ENCODE results near the gene IRAK3.
"Not testable (repeated sequence)": the region's sequence is repeated elsewhere in the genome, so short reads cannot be mapped to it uniquely, and the experiment has no call there.

IRAK3 gene

DNA sequence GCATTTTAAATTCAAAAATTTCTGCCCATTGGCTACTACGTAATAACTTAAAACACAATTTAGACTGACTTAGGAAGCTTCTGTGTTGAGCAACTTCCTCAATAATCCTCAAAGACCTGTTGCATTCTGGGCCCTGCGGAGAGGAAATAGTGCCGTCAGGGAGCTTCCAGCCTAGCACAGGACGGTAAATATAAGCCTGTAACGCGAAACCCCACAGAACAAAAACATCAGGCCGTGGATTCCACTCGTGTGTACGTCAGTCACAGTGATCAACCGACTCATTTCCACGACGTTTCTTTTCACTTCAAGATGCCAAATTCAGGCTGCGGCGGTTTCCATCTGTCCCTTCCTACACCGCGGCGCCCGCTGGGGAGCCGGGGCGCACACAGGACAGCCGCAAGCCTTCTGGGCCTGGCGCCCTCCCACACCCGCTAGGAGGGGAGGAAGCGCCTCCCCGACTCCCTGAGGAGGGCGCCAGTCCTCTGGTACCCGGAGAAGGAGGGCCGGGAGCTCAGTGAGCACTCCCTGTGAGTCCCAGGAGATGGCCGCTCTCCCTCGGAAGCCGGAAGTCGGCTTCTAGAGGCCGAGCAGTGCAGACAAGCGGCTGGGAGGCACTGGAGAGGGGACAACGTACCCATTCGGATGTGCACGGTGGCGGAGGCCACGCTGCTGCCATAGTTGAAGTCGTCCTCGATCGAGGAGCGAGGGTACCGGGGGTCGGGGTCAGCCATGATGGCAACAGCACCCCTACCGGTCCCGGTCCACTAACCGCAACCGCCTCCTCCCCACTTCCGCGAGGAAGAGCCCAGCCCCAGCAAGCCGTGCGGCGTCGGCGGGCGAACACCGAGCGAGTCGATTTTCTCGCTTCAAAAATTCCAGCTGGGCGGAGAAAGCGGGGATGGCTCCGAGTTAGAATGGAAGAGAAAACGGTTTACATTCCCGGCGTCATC, 19.5 kb upstream of the IRAK3 start, which contains the start of gene TMBIM4:
Gene TMBIM4 (minus strand): TSS at position 776 of the 950 bp plus-strand sequence. CDS start 45 bp downstream, at position 731.
- DNase-seq (ENCODE audit: low read depth in 2 of 2): peak; percentile 70 to 77

DNA sequence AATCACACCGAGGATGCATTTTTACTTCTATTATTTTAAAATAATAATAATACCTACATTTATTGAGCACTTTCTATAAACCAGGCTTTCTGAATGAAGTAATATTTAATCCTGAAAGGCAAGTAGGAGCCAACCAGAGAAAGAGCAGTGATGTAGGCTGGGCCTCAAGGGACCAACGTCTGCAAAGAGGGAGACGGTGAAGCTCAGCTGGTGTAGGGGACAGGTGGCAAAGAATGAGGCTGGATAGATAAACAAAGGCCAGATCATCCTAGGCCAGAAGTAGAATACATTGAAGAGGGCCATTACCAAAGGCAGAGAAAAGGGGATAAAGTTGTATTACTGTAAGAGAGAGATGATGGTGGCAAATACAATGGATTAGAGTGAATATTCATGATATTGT, 18.4 kb upstream of the IRAK3 start:
- DNase-seq (ENCODE audit: low read depth in 2 of 2): no peak

DNA sequence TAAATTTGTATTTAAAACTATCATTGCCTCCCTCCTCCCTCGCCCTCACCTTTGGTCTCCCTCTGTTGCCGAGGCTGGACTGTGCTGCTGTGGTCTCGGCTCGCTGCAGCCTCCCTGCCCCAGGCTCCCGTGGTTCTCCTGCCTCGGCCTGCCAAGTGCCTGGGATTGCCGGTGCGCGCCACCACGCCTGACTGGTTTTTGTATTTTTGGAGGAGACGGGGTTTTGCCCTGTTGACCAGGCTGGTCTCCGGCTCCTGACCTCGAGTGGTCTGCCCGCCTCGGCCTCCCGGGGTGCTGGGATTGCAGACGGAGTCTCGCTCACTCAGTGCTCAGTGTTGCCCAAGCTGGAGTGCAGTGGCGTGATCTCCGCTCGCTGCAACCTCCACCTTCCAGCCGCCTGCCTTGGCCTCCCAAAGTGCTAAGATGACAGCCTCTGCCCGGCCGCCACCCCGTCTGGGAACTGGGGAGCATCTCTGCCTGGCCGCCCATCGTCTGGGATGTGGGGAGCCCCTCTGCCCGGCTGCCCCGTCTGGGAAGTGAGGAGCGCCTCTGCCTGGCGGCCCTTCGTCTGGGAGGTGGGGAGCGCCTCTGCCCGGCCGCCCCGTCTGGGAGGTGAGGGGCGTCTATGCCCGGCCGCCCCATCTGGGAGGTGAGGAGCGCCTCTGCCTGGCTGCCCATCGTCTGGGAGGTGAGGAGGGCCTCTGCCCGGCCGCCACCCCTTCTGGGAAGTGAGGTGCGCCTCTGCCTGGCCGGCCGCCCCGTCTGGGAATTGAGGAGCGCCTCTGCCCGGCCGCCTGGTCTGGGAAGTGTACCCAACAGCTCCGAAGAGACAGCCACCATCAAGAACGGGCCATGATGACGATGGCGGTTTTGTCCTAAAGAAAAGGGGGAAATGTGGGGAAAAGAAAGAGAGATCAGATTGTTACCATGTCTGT, 14.4 kb upstream of the IRAK3 start:
- DNase-seq (ENCODE audit: low read depth in 2 of 2): not testable (repeated sequence)

DNA sequence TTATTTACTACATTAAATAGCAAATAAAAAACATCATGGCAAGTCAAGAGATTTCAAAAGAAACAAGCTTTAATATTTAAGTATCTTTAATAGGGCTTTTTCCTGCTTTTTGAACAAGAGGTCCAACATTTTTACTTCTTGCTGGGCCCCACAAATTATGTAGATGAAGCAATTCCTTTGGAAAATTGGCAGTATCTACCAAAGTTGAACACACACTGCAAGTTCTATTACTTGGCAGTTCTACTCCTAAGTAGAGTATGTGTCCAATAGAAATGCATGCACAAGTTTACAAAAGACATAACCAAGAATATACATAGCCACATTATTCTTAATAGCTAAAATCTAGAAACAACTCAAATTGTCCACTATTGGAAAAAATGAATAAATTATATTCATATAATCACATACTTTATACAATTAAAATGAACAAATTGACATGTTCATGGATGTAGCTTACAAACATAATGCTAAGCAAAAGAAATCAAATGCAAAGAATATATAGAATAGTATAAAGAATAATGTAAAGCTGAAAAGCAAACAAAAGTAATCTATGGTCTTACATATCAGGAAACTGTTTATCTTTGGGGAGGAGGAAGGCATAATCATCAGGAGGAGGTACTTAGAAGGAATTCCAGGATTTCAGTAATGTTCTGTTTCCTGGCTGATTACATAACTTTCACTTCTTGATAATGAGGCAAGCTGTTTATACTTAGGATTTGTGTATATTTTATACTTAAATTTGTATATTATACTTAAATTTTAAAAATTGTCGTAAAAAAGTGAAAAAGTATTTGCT, 12.7 kb upstream of the IRAK3 start:
- DNase-seq (ENCODE audit: low read depth in 2 of 2): no peak

DNA sequence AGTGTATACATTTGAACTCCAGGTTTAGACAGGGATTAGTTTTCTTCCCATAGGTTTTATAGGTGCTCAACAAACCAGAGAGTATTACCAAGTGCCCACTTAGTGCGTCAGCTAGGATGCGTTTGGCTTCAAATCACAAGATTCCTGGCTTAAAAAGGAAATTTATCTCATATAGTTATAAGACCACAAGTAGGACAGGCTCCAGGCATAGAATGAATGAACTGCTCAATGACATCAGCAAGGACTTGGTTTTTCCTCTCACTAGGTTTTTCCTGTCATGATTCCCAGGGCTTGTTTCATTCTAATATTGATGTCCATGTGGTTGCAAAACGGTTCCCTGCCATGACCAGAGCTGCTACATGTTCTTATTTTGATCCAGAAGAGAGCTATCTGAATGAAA, 6.1 kb upstream of the IRAK3 start:
- DNase-seq (ENCODE audit: low read depth in 2 of 2): no peak

DNA sequence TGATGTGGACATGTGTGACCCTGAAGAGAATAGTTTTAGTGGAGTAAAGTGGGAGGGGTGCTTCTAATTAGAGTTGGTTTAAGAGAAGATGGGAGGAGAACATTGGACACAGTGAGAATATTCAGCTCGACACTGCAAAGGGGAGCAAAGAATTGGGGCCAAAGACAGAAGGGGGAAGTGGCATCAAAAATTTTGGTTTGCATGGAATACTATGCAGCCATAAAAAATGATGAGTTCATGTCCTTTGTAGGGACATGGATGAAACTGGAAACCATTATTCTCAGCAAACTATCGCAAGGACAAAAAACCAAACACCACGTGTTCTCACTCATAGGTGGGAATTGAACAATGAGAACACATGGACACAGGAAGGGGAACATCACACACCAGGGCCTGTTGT, 4.2 kb upstream of the IRAK3 start:
- not testable (repeated sequence) for DNase-seq (ENCODE audit: low read depth in 2 of 2)

DNA sequence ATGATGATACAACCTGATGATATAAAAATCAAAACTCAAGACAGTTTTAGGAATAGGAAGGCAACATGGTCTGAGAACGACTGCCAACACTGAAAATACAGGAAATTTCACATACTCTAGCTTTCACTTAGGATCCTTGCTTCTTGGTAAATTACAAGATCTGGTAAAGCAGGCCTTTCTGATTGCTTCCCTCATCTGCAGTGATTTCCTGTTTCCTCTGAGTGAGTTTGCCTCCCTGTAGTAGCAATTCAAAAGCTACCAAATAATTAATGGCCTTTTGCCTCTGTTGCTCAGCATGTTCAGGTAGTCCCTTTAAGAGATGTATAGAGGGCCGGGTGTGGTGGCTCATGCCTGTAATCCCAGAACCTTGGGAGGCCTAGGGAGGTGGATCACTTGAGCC, 2.0 kb upstream of the IRAK3 start:
- DNase-seq (ENCODE audit: low read depth in 2 of 2): no peak

DNA sequence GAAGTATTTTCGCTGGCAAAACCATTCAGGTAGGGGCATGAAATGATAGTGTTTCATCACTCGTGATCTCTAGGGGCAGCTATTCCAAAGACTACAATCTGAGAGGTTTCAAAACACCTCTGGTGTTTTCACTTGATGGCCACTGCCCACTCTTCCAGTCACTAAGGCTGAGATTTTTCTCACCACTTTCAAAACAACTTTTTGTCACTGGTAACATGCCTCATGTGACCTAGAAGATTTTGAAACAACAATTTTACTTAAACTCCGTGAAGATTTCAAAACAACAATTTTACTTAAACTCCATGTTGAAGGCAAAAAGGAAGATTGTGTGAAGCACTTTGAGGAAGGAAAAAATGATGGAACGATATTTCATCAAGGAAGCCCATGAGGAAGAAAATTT, 1.2 kb upstream of the IRAK3 start:
- DNase-seq (ENCODE audit: low read depth in 2 of 2): no peak

DNA sequence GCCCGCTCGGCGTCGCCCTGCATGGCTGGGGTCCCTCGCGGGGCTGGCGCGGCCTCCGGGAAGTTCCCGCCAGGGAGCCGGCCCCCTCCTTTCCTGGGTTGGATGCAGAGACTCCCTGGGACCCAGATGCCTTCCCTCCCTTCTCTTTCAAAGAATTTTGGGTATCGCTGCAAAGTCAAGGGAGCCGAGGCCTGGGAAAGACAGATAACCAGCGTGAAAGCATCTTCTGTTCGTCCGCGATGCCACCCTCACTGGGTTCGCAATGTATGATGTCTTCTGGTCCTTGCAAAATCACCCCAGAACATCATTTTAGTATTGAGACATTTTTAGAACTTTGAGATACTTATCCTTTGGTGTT, 451 bp downstream of the IRAK3 start:
- no peak for DNase-seq (ENCODE audit: low read depth in 2 of 2)

DNA sequence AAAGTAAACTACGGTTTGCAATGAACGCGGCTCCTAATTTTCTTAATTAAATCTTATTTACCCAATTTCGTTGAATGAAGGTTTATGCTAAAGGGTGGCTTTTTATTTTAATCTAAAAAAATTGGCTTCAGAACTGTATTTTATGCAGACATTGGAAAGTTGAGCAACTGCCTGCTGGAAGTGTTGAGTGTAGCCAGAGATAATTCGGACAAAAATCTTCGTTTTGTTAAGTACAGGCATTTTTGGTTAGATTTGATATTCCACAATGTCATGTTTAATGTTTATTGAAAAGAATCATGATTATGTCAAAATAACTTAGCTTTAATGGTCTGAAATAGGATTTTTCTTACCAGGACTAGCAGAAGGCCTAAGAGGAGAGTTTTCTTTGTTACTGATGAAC, 875 bp downstream of the IRAK3 start:
- no peak for DNase-seq (ENCODE audit: low read depth in 2 of 2)

DNA sequence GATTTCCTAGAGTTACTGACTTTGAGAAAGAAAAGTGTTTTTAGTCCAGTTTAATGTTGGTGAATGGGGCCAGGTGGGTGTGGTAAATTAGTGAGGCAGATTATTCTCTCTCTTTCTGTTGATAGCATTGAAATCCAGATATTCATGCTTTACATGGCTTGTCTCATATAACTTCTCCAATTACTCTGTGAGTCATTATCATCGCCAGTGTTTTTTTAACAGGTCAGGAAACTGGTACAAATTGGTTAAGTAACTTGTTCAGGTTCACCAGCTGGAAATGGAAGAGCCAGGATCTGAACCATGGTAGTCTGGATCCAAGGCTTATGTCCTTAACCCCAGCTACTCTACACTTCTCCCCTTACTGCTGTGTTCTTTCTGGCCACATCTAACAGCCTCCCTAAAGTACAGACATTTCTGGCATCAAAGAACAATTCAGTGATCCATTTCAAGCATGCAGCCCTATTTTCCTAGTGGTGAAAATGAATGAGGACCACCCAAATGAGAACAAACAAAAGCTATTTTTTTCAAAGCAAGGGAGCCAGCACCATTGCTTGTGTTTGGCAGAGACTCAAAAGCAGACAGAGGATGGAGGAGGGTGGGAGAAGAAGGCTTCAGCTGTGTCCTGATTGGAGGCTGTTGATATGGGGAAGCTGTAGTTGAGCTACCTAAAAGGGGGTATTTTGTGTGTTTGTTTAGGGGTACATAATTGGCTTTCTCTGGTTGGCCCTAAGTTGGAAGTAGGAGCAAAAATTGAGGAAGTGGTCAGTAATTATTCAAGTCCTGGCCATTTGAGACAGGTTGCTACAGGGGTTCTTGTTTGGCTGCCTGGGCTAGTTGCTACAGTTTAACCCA, 1.7 kb downstream of the IRAK3 start:
- DNase-seq (ENCODE audit: low read depth in 2 of 2): no peak

DNA sequence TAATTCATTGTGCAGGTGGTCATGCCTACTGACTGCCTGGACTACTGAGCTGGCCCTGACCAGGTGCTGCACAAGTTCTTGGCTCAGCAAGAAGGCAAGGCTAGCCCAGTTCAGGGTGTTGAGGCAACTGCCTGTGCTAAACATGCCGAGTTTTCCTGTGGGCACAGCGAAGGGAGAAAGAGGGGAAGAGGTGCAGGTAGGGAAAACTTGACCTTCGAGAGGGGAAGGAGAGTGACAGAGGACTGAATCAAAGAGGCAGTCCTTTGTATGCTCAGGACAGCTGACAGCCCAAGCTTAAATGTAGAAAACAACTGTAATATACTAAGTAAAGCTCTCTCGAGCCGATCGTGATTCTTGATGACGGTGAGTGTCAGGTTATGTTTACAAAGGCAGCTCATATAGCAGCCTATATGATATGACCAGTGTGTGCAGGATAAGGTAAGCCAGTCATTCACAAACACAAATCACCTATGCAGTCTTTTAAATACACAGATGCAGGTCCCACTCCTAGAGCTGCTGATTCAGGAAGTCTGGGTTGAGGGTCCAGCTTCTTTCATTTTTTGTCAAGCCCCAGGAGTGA, 2.6 kb downstream of the IRAK3 start:
- no peak for DNase-seq (ENCODE audit: low read depth in 2 of 2)

DNA sequence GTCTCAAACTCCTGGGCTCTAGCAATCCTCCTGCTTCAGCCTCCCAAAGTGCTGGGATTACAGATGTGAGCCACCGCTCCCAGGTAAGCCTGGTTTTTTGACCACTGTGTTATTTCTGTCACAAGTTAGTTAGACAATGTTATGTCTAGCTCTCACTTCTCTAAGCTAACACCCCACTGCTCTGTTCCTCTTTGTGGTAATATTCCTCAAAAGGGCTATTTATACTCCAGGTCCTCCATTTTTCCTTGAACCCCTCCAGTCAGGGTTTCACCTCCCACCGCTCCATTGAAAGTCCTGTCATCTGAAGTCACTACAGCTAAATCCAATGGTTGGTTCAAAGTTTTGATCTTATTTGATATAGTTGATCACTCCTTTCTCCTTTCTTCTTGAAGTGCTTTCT, 5.1 kb downstream of the IRAK3 start:
- no peak for DNase-seq (ENCODE audit: low read depth in 2 of 2)

DNA sequence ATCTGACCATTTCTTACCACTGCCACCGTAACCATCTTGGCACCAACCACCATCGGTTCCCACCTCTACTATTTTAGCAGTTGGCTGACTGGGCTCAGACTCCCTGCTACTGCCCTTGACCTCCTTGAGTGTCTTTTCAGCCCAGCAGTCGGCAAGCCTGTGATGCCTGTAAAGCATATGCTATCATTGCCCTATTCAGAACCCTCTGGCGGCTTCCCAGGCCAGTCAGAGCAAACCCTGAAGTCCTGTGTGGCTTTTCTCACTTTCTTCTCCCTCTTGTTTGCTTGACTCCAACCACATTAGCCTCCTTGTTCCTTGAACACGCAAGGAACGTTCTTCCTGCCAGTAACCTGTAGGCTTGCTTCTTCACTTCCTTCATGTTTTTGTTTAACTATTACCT, 6.2 kb downstream of the IRAK3 start:
- DNase-seq (ENCODE audit: low read depth in 2 of 2): no peak

DNA sequence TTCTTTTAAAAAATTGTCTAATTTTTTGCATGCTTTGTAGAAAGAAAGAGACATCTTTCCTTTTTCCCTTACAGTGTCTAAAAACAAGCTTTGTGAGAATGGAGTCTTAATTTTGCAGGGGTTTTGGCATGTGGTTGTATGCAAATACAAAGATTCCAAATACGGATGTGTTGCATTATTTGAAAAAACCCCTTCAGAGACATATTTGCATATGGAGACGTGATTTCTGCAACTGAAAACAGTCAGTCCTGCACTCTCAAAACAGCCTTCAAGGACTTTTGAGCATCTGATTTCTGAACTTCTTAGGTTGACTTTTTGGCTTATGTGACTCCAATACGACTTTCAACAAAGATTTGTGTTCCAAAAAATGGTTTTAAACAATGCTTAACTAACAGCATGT, 7.8 kb downstream of the IRAK3 start:
- DNase-seq (ENCODE audit: low read depth in 2 of 2): no peak

DNA sequence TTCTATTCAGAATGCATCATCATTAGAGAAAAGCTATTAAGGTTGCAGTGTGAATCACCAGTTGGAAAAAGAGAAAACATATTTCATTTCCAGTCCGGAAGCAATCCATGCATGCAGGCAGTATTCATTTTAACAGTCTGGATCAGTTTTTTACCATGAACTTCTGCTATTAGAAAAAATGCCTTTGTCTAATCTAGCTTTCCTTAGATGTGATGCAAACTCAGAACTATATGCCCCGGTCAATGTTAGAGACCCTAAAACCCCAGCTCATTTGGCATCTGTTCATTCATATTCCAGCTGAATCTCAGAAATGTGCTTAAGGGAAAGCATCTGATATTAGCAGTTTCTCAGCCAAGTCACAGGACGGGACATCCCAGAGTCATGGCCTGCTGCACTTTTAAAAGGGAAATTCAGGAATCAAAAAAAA, 8.5 kb downstream of the IRAK3 start:
- DNase-seq (ENCODE audit: low read depth in 2 of 2): no peak

DNA sequence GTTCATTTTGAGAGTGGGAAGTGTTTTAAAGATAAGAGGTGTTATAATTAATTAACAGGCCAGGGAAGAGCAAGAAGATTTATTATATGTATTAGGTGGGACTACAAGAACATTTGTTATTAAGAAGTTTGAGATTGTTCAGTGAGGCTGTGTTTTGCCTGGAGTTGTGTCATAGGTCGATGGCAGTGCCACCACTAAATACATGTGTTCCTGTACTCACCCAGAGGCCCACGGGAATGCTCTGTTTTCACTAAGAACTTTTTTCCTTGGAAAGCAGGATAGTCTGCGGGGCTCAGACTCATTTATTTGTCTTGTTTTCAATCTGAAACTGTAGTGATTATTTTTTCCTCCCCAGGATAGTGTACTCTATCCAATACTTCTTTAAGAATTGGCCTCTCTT, 10.1 kb downstream of the IRAK3 start:
- DNase-seq (ENCODE audit: low read depth in 2 of 2): no peak

DNA sequence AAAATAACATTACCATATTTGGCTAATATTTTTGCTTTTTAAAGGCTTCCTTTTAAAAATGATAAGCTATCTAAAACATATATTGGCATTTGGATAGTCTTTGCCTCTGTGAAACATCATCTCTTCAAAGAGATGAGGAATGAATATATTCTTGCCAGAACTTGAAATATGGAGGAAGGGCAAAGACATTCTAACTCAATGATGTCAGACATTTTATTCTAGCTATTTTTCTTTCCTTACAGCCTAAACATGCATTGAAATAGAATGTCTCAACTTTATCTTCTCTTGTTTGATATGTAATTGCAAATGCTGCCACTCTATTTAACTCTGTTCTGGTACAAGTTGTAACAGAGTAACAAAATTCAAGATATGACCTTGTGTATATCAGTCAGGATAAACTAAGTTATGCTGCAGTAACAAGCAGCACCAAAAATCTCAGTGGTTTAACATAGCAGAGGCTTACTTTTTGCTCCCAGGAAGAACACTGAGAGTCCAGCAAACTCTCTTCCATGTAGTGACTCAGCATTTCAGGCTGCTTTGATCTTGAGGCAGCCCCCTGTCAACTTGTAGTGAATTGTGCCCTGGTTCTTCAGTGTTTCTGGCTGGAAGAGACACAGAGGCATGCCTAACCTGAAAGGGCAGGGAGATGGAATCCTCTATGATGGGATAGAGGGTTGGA, 11.0 kb downstream of the IRAK3 start:
- DNase-seq (ENCODE audit: low read depth in 2 of 2): no peak

DNA sequence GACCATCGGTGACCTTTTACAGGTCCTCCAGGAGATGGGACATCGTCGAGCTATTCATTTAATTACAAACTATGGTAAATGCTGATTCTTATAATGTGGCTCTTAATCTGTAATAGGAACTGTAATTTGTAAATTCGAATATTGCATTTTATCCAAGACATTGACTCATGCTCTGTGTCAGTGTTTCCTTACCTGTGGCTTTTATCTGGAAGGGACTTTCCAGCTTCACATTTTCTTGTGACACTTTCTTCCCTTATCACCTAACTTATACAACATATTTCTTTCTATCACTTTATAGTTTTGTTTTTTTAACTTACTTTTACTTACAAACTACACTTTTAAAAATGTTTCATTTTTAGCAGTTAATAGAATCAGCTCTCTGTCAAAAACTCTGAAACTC, 14.8 kb downstream of the IRAK3 start:
- DNase-seq (ENCODE audit: low read depth in 2 of 2): no peak

DNA sequence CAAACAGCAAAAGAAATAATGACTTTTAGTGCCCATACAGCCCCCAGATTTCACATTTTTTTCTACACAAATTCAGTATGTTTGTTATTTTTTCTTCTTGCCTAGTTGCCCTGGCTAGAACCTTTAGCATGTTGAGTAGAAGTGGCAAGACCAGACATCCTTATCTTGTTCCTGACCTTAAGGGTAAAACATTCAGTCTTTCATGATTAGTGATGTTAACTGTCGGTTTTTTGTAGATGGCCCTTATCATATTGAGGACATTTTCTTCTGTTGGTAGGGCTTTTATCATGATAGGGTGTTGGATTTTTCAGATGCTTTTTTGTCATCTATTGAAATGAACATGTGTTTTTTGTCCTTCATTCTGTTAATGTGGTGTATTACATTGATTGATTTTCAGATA, 17.1 kb downstream of the IRAK3 start:
- no peak for DNase-seq (ENCODE audit: low read depth in 2 of 2)

All from stimulated activated CD4-positive, alpha-beta T cell treated with anti-CD3 and anti-CD28 coated beads, Interleukin-1b, Interleukin-23, amount 100 ng/mL, for 4 hours (primary cell).